Activated T-cell treated with anti-CD3 and anti-CD28 coated beads for 24 hours (primary cell): Measurements from ENCODE around the gene VIPR2.

Source experiments
- DNase-seq: peaks from one replicate; pipeline ENCODE4 v3.0.0-alpha.2; 2020; ENCODE audit warnings: low read depth

VIPR2 gene

DNA sequence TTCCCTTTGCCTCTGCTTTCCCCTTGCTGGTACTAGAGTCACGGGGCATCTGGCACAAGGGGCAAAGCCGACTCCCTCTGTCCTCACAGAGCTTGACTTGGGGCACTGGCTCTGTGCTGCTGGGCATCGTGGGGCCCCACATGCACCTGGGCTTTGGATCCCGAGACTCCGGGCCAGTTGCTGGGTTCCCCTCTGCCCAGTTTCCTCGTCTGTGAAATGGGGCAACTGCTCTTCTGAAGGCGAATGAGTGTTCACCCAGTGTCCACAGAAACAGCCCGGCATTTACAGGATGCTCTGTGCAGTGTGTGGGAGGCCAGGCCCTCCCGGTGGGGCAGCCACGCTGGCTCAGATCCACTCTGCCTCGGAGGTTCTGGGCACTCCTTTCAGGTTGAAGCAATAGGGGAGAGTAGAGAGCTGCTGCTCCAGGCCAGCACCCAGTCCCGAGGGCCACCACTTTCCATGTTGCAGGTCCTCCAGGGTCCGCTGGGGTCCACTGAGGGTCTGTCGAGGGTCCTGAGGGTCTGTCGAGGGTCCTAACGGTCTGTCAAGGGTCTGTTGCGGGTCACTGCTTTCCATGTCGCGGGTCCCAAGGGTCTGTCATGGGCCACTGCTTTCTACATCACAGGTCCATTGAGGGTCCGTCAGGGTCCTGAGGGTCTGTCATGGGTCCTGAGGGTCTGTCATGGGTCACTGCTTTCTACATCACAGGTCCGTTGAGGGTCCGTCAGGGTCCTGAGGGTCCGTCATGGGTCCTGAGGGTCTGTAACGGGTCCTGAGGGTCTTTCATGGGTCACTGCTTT, 103.6 kb downstream of the VIPR2 start:
- DNase-seq: no peak

DNA sequence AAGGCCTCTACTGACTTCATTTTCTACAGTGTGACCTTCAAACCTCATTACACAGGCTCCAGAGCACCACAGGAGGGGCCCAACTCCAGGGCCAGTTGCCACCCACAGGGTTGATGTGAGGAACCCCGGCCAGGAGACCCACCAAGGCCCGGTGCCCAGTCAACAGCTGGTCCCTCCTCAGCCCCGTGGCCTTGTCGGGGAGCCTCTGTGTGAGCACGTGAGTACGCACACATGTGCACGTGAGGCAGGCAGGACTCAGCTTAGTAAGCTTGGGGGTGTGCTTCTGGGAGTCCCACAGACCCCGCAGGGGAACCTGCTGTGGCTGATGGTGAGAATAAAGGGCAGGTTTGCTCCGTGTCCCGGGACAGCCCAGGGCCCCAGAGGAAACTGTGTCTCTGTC, 104.5 kb downstream of the VIPR2 start:
- no peak for DNase-seq

DNA sequence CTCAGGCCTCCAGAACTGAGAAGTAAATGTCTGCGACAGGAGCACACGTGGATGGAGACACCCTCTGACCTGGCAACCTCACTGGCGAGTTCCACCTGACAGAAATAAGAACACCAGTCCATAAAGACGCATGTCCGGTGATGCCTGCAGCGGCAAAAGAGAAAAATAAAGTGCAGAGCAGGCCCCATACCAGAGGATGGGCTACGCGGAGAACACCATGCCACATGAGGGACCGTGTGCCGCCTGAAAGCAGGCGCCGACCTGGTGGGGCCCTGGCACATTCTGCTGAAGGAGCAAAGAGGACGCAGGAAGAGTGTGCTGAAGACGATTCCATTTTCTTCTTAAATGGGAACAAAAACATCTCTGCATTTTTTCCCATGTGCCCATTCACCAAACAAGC, 105.0 kb downstream of the VIPR2 start:
- DNase-seq: no peak

DNA sequence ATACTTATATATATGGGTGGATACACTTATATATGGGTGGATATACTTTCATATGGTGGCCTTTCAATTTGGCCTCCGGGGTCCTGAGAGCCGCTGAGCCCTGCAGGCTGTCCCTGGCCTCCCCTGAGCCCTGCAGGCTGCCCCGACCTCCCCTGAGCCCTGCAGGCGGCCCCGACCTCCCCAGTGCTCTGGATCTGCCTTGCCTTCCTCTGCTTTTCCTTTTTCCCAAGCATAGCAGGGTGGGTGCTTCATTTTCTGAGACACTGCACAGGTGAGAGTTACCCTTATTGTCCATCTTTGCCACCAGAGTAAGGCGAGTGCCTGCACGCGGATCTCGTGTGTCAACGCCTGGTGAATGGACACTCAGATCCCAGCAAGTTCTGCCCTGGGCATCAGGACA, 106.6 kb downstream of the VIPR2 start:
- DNase-seq: no peak

DNA sequence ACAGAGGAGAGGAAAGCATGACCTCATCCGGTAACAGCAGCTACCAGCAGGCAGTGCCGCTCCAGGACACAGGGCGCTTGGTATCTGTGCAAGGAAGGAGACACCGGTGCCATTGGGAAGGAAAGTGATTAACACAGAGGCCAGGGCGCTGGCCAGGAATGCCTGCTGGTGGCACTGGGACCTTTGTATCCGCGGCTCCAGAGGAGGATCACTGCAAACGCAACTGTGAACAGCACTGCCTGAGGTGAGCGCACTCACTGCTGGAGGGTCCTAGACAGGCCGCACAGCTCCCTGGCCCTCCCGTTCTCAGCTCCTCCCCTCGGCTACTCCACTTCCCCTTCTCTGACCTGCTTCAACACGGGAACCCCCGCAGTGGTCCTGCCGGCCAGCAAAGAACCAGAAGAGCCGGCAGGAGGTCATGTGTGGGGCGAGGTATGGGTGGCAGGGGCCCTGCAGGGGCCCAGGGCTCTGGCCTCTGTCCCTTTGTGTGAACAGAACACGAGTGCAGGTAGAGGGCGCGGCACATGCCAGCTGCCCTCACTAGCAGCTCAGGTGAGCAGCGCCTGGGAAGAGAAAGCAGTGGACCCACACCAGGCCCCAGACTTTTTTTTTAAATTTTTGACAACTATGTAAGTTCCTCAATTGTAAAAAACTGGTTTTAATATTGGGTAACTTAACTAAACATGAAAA, 107.6 kb downstream of the VIPR2 start:
- no peak for DNase-seq

DNA sequence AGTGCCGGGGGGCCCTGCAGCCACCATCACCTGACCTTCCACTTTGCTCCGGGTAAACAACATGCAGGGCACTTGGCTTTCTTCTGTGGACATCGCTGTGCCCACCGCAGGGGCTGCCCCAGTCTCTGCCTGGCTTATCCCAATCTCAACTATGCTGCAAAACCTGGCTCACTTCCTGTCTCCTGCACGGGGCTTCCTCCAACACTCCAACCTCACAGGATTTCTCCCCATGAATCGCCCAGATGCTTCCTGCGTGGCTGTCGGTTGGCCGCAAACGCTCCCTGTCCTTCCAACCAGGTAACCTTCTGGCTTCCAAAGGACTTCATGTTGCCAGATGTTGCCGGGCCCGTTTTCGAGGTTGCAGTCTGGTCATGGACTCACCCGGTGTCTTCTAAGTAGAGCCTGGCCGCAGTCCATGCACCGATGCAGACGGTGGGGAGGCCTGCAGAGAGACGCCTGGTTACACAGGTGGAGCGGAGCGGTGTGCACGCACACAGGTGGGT, 109.0 kb downstream of the VIPR2 start:
- no peak for DNase-seq

DNA sequence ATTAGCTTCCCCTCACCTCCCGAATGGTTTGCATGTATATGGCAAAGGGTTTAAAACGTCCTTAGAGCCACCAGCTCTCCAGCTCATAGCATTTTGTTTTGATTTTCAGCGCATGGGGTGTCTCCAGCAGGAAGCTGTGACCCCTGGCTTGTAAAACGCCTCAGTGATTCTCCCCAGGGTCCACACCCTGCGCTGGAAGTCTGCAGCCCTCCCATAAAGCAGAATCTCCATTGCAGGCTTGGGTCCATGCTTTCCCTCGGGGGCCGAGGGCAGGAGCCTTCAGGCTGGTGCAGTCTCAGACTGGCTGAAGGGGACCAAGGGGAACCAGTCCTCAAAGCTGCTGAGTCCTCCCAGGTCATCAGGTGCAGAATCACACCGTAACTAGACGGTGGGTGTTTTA, 109.7 kb downstream of the VIPR2 start:
- no peak for DNase-seq

DNA sequence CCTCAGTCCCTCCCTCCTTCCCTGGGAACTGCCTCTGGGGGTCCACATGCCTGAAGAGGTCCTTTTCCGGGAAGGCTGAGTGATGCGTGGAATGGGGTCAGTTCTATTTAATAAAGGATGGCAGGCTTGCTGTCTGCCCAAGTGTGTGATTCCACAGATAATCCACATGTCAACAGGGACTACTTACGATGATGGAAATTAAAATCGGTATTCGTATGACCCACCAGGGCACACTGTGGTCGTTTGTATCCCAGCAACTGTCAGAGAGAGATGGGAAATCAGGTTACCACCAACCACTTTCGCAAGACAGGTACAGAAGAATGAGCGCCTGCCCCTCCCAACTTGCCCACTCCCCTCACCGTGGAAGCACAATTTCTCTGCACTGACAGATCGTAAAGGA, 110.3 kb downstream of the VIPR2 start:
- DNase-seq: no peak

DNA sequence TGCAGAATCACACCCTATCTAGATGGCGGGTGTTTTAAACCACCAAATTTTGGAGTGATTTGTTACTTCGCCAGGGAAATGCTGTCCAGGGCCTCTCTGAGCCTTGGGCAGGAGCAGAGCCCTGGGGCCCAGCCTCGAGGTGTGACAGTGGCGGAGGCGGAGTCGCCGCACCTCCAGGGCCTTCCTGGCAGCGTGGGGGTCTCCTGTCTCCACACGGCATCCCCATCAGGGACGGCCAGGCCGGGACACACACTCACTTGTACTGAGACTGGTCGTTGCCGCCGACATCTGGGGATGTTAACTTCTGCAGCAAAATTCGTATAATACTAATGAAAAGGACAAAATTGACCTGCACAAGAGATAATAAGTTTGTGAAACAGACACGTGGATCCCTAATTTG, 110.7 kb downstream of the VIPR2 start:
- no peak for DNase-seq

DNA sequence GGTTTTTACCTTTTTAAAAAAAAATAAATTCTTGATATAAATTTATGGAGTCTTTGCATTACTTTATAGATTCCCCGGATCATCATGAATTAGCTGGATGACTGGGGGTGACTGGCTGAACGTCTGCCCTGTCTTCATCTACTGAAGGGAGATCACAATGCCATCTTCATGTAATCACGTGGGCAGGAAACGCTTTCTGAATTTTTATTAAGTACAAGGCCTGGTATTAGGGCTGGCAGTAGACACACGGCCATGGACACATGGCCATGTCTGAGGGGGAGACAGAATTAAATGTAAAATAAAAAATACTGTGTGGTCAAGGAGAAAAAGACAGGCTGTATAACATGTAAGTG, 111.2 kb downstream of the VIPR2 start:
- no peak for DNase-seq

DNA sequence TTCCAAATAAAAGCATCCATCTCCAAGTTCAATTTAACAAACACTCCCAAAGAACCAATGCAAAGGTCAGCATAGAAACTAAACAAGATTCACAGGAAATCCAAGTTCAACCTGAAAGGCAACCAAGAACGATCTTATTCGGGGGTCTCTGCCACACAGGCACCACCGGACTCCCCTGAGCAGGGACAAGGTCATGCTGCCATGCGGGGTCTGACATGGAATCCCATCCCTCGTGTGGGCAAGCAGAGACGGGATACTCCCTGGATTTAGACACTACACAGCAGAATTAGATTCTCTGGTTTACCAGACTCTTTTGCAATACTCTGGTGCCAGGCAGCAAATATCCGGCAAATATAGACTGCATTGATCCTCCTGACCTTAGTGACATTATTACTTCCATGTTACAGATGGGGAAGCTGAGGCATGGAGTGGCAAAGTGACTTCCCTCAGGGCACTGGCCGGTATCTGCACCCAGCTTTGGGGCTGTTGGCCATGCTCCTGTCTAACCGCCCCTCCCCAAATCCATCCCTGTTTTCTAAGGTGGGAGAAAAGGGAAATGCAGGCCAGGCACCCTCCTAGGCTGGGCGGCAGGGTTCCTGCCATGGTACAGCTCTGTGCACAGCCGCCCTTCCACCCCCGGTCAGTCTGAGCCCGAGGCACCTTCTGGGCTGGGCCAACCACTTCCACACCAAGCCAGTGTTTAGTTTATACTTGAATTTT, 111.8 kb downstream of the VIPR2 start:
- no peak for DNase-seq

DNA sequence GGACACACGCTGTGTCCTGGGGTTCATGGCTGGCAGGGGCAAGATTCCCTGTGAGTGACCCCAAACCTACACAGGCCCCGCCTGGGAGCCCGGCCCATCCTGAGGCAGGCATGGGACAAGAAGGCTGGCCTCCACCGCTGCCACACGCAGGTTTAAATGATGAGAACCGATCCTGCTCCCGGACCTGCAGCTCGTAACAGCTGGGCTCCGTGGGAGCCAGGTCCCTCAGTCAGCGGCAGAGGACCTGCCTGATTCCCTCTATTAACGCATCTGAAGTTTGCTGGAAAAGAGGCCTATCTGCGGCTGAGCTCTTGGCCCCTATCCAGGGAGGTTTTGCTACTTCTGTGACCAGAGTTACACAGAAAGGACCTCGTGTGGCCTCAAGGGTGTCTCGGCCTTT, 112.3 kb downstream of the VIPR2 start:
- no peak for DNase-seq

DNA sequence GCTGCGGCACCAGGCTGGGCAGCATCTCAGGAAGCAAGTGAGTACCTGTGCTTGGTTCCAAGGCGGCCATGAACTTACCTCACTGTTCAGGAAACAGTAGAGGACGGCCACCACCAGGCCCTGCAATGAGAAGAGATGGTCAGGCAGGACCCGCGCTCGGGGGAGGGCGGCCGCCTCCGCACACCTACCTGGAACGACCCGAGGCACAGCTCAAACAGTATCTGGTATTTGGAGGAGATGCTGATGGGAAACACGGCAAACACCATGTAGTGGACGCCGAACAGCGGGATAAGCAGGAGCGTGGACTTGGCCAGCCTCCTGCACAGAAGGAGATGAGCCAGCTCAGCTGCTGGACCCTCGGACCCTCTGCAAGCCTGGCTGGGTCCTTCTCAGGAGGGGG, 112.9 kb downstream of the VIPR2 start:
- no peak for DNase-seq

DNA sequence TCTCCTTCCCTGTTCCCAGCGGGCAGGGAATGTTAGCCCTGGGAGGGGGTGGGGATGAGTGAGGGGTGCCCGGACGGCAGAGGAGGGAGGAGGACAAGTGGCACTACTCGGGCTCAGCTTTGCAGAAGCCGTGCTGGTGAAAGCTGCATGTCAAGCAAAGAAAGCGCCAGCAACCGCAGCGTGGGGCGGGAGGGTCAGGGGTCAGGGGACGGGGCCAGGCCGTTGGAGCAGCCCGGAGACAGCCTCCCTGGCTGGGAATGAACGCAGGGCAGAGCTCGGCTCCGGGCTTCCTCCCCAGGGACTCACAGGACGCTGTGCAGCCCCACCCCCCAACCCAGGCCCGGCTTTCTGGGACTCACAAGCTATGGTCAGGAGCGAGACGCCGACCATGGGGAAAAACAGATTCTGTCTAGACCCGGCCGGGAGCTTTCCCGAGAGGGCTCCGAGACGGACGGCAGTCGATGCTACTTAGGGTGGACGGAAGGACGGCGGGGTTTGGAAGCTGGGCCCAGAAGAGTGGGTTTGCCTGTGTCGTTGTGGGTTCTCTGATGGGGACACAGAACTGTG, 113.4 kb downstream of the VIPR2 start:
- DNase-seq: no peak

DNA sequence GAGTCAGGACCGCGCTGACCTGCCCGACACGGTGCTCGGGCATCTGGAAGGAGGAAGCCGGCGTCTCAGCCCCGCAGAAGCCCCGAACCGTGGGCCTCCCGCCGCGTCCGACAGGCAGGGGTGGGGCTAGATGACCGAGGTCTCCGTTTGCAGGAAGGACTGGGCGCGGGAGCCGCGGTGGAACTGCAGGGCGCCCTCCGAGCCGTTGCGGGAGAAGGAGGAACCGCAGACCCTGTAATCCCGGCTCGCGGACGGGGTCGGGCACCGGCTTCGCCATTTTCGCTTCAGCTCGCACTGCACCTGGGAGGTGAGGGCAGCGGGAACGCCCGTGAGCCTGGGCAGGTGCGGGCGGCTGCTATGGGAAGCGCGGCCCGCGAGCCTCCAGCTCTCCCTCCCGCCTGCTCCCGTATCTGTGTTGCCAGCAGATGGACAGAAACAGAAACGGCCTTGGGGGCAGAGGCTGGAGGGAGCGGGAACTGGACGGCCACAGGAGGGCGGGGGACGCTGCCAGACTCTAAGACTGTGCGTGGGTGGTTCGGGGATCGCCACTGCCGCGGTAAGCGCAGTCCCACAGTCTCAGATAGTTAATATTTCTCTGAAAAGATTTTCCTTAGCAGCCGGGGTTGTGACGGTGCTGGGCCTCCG, 114.1 kb downstream of the VIPR2 start:
- no peak for DNase-seq

DNA sequence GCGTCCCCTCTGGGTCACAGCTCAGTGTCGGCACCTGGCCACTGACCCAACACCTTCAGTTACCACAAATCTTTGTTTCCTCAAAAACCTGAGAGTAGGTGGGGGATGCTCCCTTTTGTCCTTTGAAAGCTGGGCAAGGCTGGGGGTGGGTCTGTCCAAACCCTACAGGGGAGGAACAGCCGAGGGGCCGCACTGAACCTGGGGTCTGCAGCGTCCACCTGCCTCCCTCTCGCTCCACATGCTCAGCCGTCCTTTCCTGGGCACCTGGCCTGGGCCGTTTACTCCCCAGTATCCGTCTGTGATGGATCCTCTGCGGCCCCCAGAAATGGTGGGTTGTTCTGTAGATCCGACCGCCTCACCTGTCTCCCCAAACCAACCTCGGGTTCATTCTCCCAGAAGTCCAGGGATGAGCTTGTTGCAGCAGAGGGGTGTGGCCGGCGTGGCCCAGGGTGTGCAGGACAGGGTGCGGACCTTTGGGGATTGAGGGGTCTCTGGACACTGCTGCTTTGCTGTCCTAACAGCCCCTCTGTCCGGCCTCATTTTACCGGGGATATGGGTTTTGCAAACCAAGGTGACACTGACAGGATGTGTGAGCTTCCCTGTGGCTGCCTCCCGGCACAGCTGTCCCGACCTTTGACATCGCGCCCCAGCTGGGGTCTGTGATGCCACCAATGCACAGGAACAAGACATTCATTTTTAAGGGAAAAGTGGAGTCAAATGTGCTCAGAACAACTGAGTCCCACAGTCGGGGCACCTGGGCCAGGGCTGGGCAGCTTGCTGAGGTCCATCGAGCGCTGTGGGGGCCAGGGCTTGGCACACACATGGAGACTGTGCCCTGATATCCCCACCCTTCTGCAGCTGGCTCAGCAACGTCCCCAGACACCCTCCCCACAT, 115.9 kb downstream of the VIPR2 start:
- no peak for DNase-seq

DNA sequence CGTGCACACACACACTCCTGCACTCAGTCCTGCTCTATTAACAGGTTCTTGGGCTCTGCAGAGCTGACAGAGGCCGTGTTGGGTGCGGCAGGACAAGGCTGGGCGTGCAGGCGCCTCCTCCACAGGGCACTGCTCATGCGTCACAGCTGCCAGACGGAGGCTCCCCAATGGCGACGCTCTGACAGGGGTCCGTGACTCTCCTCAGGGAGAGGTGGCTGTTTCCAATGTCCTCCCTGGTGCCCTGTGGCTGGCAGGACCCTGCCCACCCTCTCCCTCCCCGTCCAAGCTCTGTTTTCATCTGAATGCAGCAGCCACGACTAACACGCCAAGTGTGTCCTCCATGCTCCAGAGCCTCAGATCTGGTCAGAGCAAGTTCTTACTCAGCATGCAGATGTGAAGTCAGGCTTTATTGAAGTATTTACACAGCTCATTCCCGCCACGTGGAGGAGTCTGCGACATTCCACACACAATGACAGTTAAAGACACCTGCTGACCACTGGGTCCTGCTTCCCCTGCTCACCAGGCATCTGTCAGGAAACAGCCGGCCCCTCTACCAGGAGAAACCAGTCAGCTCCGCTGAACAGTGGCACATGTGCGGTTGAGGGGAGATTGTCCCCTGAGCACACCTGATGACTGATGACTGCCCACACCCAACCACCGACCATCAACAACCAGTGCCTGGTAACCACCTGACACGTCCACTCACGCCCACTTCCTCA, 116.7 kb downstream of the VIPR2 start:
- DNase-seq: no peak

DNA sequence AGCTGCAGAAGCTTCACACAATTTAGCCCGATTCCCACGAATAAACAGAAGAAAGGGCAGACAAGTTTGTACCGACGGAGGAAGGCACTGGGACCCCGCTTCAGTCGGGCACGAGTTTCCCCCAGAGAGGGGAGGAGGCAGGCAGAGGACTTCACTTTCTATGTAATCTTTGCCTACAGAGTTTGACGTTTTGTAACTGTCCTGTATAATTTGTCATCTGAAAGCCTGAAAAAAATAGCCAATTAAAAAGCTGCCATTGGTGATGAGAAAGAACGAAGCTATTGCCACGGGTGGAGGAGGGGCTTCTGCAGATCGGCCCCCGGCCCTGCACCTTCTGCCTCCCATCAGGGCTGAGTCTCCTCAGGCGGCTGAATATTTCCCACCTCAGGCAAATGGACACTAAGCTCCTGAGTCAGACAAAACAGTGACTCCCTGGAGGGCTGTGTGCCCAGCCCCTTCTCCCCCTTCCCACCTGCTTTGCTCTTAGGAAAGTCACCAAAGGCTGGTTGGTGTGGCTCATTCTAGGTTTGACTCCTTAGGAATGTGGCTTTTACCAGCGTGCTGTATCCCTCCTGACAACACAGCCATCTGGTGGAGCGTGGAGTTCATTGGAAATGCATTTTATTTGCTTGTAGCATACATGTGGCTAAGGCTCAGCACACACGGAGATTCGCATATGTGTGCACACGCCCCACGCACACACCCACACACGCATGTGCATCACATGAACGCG, 117.4 kb downstream of the VIPR2 start:
- no peak for DNase-seq

DNA sequence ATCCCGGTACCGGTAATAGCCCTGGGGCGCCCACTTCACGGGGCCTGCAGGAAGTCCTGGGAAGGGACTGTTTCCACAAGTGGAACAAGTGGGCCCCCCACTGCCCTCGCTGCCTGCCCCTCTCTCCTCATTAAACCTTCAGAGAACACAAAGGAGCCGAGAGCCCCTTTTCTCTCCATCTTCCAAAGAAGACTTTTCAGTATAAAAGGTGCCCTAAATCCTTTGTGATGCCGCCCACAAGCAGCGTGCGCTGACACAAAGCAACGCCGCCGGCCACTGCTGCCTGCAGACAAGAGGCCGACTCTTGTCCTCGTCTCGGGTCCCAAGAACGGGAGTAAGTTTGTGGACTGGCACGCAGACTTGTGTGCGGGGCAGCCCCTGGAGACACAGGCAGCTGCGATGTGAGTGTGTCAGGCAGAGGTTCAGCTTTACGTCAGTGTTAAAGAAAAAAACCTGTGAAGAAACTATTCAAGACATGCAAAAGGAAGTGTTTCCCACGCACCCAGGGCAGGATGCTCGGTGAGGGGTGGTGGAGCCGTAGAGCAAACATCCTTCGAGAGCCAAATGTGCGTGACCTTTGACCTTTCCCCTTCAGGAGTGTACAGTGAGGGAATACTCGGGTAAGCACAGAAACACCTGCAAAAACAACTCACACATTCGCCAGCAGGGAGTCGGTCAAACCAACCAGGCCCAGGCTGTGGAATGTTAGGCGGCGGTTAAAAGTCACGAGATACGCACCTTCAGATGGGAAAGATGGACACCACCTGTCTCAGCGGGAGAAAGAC, 118.2 kb downstream of the VIPR2 start:
- no peak for DNase-seq
